Measurements from ENCODE around the gene AFP.

Gene AFP

DNA sequence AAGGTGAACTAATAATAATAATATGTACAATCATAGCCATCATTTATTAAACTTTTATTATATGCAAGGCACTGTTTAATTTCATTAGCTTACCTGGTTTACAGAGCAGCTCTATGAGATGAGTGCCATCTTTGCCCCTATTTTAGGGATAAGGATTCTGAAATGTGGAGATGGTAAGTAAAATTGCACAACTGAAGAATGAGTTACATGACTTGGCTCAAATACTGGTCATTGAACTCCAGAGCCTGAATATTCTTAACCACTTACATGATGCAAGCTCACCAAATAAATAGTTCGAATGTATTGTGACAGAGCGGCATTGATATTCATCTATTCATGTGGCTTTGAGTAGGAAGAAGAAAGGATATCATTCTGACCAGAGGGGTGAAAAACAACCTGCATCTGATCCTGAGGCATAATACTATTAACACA, 20.2 kb upstream of the AFP start:
- no peak for DNase-seq (ENCODE audit: low read depth)

- no peak for DNase-seq (ENCODE audit: low read depth)
Measured at GRCh38 chr4:73416423-73417087, 19.5 kb upstream of the AFP start.

DNA sequence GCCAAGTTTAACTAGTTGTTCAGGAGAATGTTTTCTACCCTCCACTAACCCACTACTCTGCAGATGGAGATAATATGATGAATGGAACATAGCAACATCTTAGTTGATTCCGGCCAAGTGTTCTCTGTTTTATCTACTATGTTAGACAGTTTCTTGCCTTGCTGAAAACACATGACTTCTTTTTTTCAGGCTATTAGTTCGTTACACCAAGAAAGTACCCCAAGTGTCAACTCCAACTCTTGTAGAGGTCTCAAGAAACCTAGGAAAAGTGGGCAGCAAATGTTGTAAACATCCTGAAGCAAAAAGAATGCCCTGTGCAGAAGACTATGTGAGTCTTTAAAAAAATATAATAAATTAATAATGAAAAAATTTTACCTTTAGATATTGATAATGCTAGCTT, 18.7 kb upstream of the AFP start:
- no peak for DNase-seq (ENCODE audit: low read depth)

GRCh38 chr4:73417973-73418372, 18.0 kb upstream of the AFP start:
- DNase-seq (ENCODE audit: low read depth), result no peak

DNA sequence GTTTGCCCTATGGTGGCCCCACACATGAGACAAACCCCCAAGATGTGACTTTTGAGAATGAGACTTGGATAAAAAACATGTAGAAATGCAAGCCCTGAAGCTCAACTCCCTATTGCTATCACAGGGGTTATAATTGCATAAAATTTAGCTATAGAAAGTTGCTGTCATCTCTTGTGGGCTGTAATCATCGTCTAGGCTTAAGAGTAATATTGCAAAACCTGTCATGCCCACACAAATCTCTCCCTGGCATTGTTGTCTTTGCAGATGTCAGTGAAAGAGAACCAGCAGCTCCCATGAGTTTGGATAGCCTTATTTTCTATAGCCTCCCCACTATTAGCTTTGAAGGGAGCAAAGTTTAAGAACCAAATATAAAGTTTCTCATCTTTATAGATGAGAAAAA, 17.3 kb upstream of the AFP start:
- no peak for DNase-seq (ENCODE audit: low read depth)

- DNase-seq (ENCODE audit: low read depth), result no peak
Measured at GRCh38 chr4:73419106-73420038, 16.6 kb upstream of the AFP start.

GRCh38 chr4:73420615-73421014, 15.4 kb upstream of the AFP start:
- no peak for DNase-seq (ENCODE audit: low read depth)

- no peak for DNase-seq (ENCODE audit: low read depth)
Measured at GRCh38 chr4:73421708-73422457, 14.1 kb upstream of the AFP start.

- no peak for DNase-seq (ENCODE audit: low read depth)
Measured at GRCh38 chr4:73422458-73422752, 13.6 kb upstream of the AFP start.

- DNase-seq (ENCODE audit: low read depth), result no peak
Measured at GRCh38 chr4:73423184-73423583, 12.8 kb upstream of the AFP start.

DNA sequence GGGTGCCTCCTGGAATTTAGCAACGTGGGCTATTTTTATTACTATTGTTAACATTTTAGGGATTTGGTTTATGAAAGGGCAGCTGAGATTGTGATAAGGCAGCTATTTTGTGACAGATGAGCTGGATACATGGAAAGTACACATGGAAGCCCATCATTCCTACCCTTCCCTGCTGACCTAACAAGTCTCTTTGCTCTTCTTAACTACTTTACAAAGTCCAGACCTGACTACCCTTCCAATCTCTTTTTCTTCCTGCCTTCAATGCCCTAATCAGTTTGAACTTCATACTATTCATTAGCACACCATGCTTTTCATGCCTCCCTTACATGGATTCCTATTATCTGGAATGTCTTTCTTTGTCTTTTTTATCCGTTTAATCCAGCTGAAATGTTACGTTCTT, 9.4 kb upstream of the AFP start:
- no peak for DNase-seq (ENCODE audit: low read depth)

DNA sequence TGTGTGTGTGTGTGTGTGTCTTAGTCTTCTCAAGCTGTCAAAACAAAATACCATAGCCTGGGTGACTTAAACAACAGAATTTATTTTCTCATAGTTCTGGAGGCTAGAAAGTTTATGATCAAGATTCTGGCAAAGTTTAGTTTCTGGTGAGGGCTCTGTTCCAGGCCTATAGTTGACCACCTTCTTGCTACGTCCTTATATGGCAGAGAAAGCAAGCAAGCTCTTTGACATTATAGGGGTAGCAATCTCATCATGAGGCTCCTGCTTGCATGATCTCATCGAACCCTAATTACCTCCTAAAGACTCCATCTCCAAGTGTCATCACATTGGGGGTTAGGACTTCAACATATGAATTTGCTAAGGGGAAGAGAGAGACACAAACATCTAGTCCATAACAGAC, 6.9 kb upstream of the AFP start:
- DNase-seq (ENCODE audit: low read depth), result no peak

DNA sequence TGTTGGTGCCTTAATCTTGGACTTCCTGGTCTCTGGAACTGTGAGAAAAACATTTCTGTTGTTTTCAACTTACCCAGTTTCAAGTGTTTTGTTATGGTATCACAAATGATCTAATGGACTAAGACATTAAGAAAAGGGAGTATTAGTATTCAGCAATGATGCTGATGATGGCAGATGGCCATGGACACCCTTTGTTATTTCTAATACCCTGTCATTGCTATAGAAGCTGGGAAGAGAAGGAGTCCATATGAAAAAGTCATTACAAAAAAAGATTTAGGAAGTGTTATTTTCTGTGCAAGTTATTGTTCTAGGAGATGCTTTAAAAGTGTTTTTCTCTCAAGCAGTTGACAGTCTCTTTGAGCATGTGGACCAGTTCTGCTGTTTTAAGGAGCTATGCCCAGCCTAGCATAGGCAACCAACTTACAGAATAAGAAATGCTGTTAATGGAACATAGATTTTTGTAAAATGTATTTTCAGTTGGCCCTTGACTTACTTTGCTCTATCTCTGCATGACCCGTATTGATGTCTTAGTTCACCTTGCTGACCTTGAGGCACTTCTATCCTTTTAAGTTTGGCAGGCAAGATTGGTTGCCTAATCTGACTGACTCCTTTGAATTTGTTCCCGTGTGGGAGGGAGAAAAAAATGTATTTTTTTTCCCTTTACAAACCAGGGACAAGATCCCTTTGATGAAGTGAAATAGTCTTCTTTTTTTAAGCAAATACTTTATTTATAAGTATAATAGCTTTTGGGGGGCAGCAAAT, 6.0 kb upstream of the AFP start:
- no peak for DNase-seq (ENCODE audit: low read depth)

DNA sequence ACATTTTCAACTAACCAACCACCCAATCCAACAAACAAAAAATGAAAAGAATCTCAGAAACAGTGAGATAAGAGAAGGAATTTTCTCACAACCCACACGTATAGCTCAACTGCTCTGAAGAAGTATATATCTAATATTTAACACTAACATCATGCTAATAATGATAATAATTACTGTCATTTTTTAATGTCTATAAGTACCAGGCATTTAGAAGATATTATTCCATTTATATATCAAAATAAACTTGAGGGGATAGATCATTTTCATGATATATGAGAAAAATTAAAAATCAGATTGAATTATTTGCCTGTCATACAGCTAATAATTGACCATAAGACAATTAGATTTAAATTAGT, 4.2 kb upstream of the AFP start:
- DNase-seq (ENCODE audit: low read depth), result no peak

- no peak for DNase-seq (ENCODE audit: low read depth)
Measured at GRCh38 chr4:73432169-73433000, 3.6 kb upstream of the AFP start.

DNA sequence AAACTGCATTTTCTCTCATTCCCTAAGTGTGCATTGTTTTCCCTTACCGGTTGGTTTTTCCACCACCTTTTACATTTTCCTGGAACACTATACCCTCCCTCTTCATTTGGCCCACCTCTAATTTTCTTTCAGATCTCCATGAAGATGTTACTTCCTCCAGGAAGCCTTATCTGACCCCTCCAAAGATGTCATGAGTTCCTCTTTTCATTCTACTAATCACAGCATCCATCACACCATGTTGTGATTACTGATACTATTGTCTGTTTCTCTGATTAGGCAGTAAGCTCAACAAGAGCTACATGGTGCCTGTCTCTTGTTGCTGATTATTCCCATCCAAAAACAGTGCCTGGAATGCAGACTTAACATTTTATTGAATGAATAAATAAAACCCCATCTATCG, 2.9 kb upstream of the AFP start:
- no peak for DNase-seq (ENCODE audit: low read depth)

- no peak for DNase-seq (ENCODE audit: low read depth)
Measured at GRCh38 chr4:73434311-73434710, 1.7 kb upstream of the AFP start.

DNA sequence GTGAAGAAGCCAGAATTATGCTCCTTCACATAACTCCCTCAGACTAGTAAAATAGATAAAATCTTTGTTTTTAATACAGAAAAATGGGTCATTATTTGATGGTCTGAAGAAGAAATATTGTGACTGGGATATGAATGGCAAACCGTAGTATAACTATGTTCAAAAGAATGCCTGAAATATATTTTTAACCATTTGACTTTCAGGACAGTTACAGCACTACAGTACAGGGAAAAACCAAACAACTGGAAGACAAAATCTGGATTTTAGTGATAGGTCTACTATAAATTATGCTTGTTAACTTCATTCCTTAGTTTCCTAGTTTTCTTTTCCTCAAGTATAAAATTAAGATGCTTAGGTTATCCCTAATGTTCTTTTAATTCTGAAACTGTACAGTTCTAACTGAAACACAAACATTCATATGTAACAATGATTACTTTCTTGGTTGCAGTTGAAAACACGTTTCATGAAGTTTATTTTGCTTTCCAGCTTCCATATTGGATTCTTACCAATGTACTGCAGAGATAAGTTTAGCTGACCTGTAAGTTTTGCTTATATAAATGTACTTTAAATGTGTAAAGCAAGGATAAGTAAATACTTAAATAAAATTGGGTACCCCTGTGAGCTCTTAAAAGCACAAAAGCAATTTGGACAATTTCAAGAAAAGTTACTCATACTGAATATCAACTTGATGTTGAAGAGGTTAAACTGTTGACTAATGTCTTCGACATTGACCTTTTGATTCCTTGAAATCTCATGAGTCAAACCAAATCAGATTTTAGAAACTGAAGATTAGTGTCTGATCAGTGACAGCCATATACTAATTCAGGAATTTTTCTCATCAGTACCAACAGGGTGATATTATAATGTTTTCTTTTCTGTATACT, 895 bp downstream of the AFP start:
- DNase-seq (ENCODE audit: low read depth), result no peak

- DNase-seq (ENCODE audit: low read depth), result no peak
Measured at GRCh38 chr4:73437558-73437956, 1.5 kb downstream of the AFP start.

GRCh38 chr4:73438048-73438447, 2.0 kb downstream of the AFP start:
- no peak for DNase-seq (ENCODE audit: low read depth)

Data from stimulated activated CD8-positive, alpha-beta memory T cell treated with anti-CD3 and anti-CD28 coated beads, Interleukin-15, amount 100 ng/mL, for 24 hours (primary cell).